ENCODE results near the gene DGKB.

Gene DGKB

GRCh38 chr7:14902589-14903067 lies at the start of gene DGKB:
Gene DGKB (minus strand): TSS chr7:14902751.
- Mint-ChIP-seq H3K4me1 (ENCODE audit: low read depth) (no peaks in the 10 kb centered on the region), H3K36me3 (ENCODE audit: low read depth) (no peaks in the 10 kb centered on the region), H3K4me3 (no peak within 1 kb of the TSS), H3K27me3 (no peaks in the 10 kb centered on the region), H3K9me3 (peaks cover 3% of the 10 kb centered on the region), H3K27ac (no peak within 1 kb of the TSS)
- DNase-seq: no peak

- DNase-seq: no peak
- Mint-ChIP-seq H3K27ac (no peak overlapping the region), H3K4me1 (ENCODE audit: low read depth) (no peaks in the 10 kb centered on the region), H3K36me3 (ENCODE audit: low read depth) (no peaks in the 10 kb centered on the region), H3K27me3 (no peaks in the 10 kb centered on the region), H3K9me3 (peaks cover 10% of the 10 kb centered on the region), H3K4me3 (no peak overlapping the region)
These were observed 47.5 kb upstream of the DGKB start for GRCh38 chr7:14950013-14950412.

DNA sequence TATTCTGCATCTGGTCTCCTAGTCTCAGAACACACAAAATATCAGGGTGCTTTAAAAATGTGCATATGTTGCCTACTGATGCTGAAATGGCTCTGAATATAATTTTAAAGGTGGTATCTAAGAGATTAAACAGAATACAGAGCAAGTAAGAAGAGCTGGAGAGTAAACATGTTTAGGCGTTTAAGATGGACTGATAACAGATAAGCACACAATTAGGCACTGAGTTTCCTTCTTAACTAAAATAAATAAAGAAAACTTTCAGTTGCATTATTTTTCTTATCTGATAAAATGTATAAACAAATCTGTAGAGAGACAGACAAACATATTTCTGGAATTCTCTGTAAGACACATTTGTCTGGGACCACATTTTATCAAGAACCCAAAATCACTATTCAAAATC lies 35.6 kb upstream of the DGKB start:
- Mint-ChIP-seq H3K4me1 (ENCODE audit: low read depth) (no peaks in the 10 kb centered on the region), H3K27me3 (no peaks in the 10 kb centered on the region), H3K4me3 (no peak overlapping the region), H3K36me3 (ENCODE audit: low read depth) (no peaks in the 10 kb centered on the region), H3K9me3 (peaks cover 2% of the 10 kb centered on the region), H3K27ac (no peak overlapping the region)
- no peak for DNase-seq

DNA sequence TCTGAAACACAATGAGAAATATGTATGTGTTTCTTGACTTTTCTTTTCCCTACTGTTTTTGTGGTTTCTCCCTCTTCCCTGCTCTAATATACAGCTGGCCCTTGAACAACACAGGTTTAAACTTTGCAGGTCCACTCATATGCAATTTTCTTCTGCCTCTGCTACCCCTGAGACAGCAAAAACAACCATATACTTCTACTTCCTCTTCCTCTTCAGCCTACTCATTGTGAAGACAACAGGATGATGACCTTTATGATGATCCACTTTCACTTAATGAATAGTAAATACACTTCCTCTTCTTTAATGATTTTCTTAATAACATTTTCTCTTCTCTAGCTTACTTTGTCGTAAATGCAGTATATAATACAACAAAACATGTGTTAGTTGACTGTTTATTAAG lies 35.0 kb upstream of the DGKB start:
- DNase-seq: no peak
- Mint-ChIP-seq H3K9me3 (peaks cover 2% of the 10 kb centered on the region), H3K4me1 (ENCODE audit: low read depth) (no peaks in the 10 kb centered on the region), H3K27ac (no peak overlapping the region), H3K27me3 (no peaks in the 10 kb centered on the region), H3K36me3 (ENCODE audit: low read depth) (no peaks in the 10 kb centered on the region), H3K4me3 (no peak overlapping the region)

DNA sequence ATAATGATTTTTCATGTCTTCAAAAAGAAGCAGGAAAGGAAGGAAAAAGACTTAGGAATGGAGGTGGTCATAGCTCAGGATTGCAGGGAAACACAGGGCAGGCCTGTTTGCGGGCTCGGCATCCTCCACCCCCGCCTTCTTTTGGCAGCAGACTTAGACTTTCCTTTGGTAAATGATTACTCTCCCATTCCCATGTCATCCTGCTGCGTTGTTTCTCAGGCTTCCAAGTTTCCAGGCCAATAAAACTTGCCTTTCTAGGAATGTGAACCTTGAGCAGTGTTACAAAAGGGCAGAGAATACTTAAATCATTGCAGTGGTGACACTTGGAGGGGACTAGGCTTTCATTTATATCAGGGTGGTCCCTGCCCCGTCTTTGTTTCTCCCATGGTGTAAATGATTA lies 34.0 kb upstream of the DGKB start:
- H3K4me3 Mint-ChIP-seq: no peak overlapping the region
- no peak for DNase-seq

GRCh38 chr7:14934839-14935238 lies 32.3 kb upstream of the DGKB start:
- Mint-ChIP-seq H3K4me1 (ENCODE audit: low read depth) (no peaks in the 10 kb centered on the region), H3K36me3 (ENCODE audit: low read depth) (no peaks in the 10 kb centered on the region), H3K9me3 (peaks cover 2% of the 10 kb centered on the region), H3K4me3 (no peak overlapping the region), H3K27ac (no peak overlapping the region), H3K27me3 (no peaks in the 10 kb centered on the region)
- no peak for DNase-seq

More for the DNA sequence above, 34.0 kb upstream of the DGKB start:
- H3K27me3 Mint-ChIP-seq: no peaks in the 10 kb centered on the region
- H3K27ac Mint-ChIP-seq: no peak overlapping the region
- no peaks in the 10 kb centered on the region for H3K36me3 Mint-ChIP-seq (ENCODE audit: low read depth)
- no peaks in the 10 kb centered on the region for H3K4me1 Mint-ChIP-seq (ENCODE audit: low read depth)
- peaks cover 2% of the 10 kb centered on the region for H3K9me3 Mint-ChIP-seq

- Mint-ChIP-seq H3K4me3 (no peak overlapping the region), H3K36me3 (ENCODE audit: low read depth) (no peaks in the 10 kb centered on the region), H3K9me3 (peaks cover 4% of the 10 kb centered on the region), H3K27ac (no peak overlapping the region), H3K27me3 (no peaks in the 10 kb centered on the region), H3K4me1 (ENCODE audit: low read depth) (no peaks in the 10 kb centered on the region)
- DNase-seq: no peak
These were observed 29.1 kb upstream of the DGKB start for GRCh38 chr7:14931511-14932215.

- peaks cover 13% of the 10 kb centered on the region for H3K9me3 Mint-ChIP-seq
- no peaks in the 10 kb centered on the region for H3K27me3 Mint-ChIP-seq
- no peak for DNase-seq
- no peak overlapping the region for H3K4me3 Mint-ChIP-seq
- no peak overlapping the region for H3K27ac Mint-ChIP-seq
- H3K4me1 Mint-ChIP-seq (ENCODE audit: low read depth): no peaks in the 10 kb centered on the region
- no peaks in the 10 kb centered on the region for H3K36me3 Mint-ChIP-seq (ENCODE audit: low read depth)
These were observed 21.8 kb upstream of the DGKB start for GRCh38 chr7:14924398-14924797.

GRCh38 chr7:14911077-14911476 lies 8.5 kb upstream of the DGKB start:
- no peaks in the 10 kb centered on the region for H3K27me3 Mint-ChIP-seq
- DNase-seq: no peak
- no peak overlapping the region for H3K27ac Mint-ChIP-seq
- H3K4me1 Mint-ChIP-seq (ENCODE audit: low read depth): no peaks in the 10 kb centered on the region
- peaks cover 5% of the 10 kb centered on the region for H3K9me3 Mint-ChIP-seq
- no peak overlapping the region for H3K4me3 Mint-ChIP-seq
- no peaks in the 10 kb centered on the region for H3K36me3 Mint-ChIP-seq (ENCODE audit: low read depth)

DNA sequence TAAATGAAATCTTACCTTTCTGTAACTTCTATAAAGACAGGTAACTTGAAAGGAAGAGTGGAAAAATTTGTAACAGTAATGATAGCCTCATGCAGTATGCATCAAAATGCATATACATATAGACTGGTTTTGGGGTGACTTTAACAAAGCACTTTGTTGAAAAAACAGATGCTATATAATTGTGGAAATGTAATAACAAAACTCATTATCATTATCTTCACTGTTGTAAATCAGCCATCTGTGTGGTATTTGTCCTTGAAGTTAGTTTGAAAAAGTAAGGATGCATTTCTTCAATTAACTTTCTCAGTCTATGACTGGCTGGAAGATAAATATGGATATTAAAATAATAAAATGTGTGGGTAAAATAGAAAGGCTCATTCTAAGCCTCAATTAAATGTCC lies 6.1 kb upstream of the DGKB start:
- no peaks in the 10 kb centered on the region for H3K27me3 Mint-ChIP-seq
- no peaks in the 10 kb centered on the region for H3K4me1 Mint-ChIP-seq (ENCODE audit: low read depth)
- H3K36me3 Mint-ChIP-seq (ENCODE audit: low read depth): no peaks in the 10 kb centered on the region
- no peak overlapping the region for H3K27ac Mint-ChIP-seq
- H3K4me3 Mint-ChIP-seq: no peak overlapping the region
- no peak for DNase-seq
- H3K9me3 Mint-ChIP-seq: peaks cover 3% of the 10 kb centered on the region

GRCh38 chr7:14905764-14906163 lies 3.2 kb upstream of the DGKB start:
- Mint-ChIP-seq H3K27me3 (no peaks in the 10 kb centered on the region), H3K27ac (no peak overlapping the region), H3K36me3 (ENCODE audit: low read depth) (no peaks in the 10 kb centered on the region), H3K4me3 (no peak overlapping the region), H3K4me1 (ENCODE audit: low read depth) (no peaks in the 10 kb centered on the region), H3K9me3 (peaks cover 3% of the 10 kb centered on the region)
- no peak for DNase-seq

- Mint-ChIP-seq H3K4me1 (ENCODE audit: low read depth) (no peaks in the 10 kb centered on the region), H3K36me3 (ENCODE audit: low read depth) (no peaks in the 10 kb centered on the region), H3K27me3 (no peaks in the 10 kb centered on the region), H3K4me3 (no peak overlapping the region), H3K27ac (no peak overlapping the region), H3K9me3 (no peaks in the 10 kb centered on the region)
- DNase-seq: no peak
These were observed 2.5 kb downstream of the DGKB start for GRCh38 chr7:14900051-14900450.

DNA sequence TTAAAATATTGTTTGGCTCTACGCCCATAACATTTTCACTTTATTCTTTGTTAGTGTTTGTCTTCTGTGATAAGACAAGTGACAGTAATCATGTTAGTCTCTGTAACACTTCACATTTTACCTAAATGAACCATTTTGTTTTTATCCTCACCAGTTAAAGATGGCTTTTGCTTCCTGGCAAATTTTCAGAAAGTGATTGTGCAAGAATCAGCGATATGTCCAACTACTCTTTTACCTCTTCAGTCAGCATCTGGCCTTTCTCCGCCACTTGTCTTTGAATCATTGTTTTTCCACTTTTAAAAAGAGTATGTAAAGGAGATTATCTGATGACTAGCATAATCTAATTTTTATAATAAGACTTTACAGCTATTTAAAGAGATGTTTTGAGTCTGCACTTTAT lies 3.5 kb downstream of the DGKB start:
- no peak overlapping the region for H3K4me3 Mint-ChIP-seq
- H3K36me3 Mint-ChIP-seq (ENCODE audit: low read depth): no peaks in the 10 kb centered on the region
- no peak for DNase-seq

GRCh38 chr7:14896461-14896860 lies 6.1 kb downstream of the DGKB start:
- no peaks in the 10 kb centered on the region for H3K36me3 Mint-ChIP-seq (ENCODE audit: low read depth)
- H3K9me3 Mint-ChIP-seq: no peaks in the 10 kb centered on the region
- no peaks in the 10 kb centered on the region for H3K27me3 Mint-ChIP-seq
- H3K4me3 Mint-ChIP-seq: no peak overlapping the region
- no peaks in the 10 kb centered on the region for H3K4me1 Mint-ChIP-seq (ENCODE audit: low read depth)
- DNase-seq: no peak
- H3K27ac Mint-ChIP-seq: no peak overlapping the region

More for the DNA sequence above, 3.5 kb downstream of the DGKB start:
- Mint-ChIP-seq H3K9me3 (no peaks in the 10 kb centered on the region), H3K4me1 (ENCODE audit: low read depth) (no peaks in the 10 kb centered on the region), H3K27me3 (no peaks in the 10 kb centered on the region), H3K27ac (no peak overlapping the region)

DNA sequence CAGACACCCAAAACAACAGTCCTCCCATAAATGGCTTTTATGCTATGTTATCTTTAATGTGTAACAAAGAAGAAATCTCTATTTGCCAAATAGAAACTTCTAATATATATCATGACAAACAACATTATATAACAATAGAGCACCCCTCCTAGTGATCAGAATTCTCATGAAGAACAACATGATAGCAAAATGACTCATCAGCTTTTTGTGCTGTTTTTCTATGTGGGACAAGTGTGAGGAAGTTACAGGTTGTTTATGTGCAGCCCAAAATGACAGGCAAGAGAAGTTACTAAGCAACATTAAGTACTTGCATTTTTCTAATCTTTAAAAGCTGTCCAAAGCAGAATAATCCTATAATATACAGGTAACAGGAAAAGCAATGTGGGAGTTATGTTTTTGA lies 7.7 kb downstream of the DGKB start:
- no peak for DNase-seq
- Mint-ChIP-seq H3K36me3 (ENCODE audit: low read depth) (no peaks in the 10 kb centered on the region), H3K9me3 (no peaks in the 10 kb centered on the region), H3K27me3 (no peaks in the 10 kb centered on the region), H3K4me3 (no peak overlapping the region), H3K4me1 (ENCODE audit: low read depth) (no peaks in the 10 kb centered on the region), H3K27ac (no peak overlapping the region)

DNA sequence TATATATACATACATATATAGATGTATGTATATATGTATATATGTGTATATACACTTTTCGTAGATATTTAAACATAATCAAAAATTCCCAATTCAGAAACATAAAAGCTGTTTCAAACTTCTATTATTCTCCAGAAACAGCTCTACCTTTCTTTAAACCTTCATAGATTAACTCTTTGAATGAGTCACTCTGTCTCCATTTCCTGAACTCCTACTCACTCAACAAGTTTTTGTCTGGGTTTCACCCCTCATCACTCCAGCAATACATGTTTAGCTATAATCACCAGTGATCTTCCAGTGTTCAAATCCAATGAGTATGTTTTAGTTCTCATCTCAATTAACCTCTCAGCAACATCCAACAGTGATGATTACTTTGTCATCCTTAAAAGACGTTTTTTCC lies 9.6 kb downstream of the DGKB start:
- no peak overlapping the region for H3K4me3 Mint-ChIP-seq
- H3K36me3 Mint-ChIP-seq (ENCODE audit: low read depth): no peaks in the 10 kb centered on the region
- no peaks in the 10 kb centered on the region for H3K4me1 Mint-ChIP-seq (ENCODE audit: low read depth)
- no peak overlapping the region for H3K27ac Mint-ChIP-seq
- H3K9me3 Mint-ChIP-seq: no peaks in the 10 kb centered on the region
- H3K27me3 Mint-ChIP-seq: no peaks in the 10 kb centered on the region
- DNase-seq: no peak
